GM21786 (cell line): ENCODE results near the gene MBLAC1.

ENCODE experiments used
- ATAC-seq: cut with Tn5 transposase; IDR thresholded peaks from one replicate; pipeline ENCODE4 v1.9.1; 2021; ENCODE audit not compliant: unreplicated experiment

Gene MBLAC1

GRCh38 chr7:100169147-100169850 is 42.5 kb downstream of the MBLAC1 start:
- no peak for ATAC-seq

DNA sequence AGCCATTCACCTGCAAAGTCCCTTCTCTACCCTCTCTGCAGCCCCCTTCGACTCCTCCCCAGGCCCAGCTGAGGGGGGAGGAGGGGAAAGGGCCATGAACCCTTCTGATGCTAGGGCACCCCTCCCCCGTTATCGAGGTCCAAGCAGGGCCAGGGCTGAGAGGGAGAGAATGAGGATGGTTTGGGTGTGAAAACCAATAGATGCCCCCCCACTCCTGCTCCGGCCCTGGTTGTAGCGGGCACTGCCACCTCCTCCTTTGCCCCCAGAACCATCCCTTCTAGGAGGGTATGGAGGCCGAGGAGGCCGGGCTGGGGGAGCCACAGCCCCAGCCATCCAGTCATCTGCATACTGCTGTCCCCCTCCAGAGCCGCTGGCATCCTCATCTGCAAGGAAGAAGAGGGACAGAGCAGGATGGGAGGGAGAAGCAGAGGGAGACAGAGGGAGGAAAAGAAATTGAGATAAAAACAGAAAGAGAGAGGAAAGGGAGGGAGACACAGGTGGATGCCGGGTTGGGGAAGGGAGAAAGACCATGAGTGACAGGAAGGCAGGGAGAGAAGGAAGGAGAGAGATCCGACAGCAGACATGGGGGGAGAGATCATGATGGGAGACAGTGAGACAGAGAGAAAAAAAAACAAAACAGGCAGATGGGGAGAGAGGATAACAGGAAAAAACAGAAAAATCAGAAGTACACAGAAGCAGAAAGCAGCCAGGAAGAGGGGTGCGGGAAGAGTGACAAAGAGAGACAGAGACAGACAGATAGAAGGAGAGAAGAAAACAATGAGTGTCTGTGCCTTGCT is 43.5 kb downstream of the MBLAC1 start:
- no peak for ATAC-seq

DNA sequence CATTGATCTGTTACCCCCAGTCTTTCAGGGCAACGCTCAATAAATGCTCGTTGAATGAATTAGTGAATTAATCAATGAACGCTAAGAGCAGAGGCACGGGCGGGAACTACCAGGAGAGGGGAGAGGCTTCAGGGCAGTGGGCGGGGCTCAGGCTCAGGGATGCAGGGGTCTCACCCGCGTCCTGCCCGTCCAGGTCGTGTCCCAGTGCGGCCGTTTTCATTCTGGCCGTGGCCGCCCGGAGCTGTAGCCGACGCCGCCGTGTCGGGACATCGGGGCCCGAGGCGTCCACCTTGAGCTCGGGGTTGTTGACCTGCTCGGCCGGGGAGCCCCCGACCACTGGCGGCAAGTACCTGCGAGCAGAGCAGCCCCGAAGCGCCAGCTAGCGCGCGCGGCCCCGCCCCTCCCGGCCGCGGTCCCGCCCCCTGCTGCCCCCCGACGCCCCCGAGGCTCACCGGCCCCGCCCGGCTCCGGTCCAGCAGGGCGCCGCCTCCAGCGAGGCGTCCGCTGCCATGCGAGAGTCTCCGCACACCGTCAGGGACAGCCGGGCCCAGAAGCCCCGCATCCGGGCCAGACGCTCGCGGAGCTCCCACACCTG is 44.4 kb downstream of the MBLAC1 start:
- no peak for ATAC-seq

GRCh38 chr7:100171840-100172239 is 45.1 kb downstream of the MBLAC1 start:
- no peak for ATAC-seq

- ATAC-seq, result no peak
Measured at GRCh38 chr7:100173806-100174495, 47.2 kb downstream of the MBLAC1 start.

- ATAC-seq, result no peak
Measured at GRCh38 chr7:100174582-100174981, 47.8 kb downstream of the MBLAC1 start.

DNA sequence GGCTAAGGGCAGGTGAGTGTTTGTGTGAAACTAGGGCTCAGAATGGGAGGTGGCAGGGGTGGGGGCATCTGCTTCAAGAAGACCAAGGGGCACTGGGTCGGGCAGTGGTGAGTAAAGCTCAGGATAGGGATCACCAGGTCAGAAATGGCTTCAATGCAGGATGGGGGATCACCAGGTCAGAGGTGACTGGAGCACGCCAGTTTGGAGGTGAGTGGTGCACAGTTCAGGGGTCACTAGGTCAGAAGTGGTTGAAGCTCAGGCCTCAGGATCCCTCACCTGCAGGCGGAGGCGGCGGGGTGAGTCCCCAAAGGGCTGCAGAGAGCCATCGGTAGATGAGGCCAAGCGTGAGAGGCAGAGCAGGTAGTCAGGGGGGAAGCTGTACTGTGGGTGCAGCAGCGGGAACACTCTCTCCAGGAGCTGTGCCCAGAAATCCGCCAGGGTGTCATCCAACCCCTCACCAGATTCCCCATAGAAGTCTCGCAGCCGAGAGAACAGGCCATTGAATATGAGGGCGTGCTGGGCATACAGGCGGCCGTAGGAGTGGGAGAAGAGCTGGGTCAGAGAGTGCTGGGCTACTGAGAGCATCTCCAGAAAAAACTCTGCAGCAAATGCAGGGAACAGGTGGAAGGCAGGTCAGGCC is 48.6 kb downstream of the MBLAC1 start:
- no peak for ATAC-seq

DNA sequence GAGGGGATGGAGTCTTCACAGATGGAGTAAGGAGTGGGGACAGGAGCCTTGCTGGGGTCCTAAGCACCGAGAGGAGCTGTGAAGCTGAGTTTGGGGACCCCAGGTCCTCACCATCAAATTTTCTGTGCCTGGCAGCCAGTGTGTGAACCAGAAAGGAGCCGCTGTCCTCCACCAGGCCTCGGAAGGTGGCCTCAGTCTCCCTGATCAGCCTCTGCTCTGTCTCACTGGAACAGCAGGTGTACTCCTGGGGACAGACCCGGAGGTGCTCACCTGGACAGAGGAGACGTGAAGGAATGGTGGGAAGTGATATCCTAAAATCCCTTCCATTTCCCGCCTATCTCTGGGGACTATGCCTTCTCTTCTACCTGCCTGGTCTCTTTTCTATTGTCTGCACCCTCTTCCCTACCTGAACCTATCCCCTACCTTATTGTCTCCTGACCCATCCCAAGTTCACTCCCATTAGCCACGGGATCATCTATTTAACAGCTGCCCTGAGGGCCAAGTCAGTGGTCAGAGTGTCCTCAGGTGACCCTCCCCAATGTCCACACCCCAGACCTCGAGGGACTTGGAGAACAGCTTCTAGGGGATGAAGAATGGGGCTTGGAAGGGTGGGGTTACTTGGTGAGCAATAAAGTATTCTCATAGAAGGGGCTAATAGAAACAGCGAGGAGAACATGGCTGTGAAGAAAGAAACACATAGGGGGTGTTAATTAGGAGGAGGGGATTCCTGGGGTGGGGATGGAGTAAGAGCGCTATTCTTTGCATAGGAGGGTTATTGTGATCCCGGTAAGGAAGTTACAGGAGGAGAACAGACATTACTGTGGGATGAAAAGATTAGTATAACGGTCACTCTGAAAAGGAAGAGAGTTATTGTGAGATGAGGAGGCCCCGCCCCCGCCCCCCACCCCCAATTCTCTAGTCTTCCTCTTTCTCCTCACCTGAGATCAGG is 49.6 kb downstream of the MBLAC1 start:
- no peak for ATAC-seq

DNA sequence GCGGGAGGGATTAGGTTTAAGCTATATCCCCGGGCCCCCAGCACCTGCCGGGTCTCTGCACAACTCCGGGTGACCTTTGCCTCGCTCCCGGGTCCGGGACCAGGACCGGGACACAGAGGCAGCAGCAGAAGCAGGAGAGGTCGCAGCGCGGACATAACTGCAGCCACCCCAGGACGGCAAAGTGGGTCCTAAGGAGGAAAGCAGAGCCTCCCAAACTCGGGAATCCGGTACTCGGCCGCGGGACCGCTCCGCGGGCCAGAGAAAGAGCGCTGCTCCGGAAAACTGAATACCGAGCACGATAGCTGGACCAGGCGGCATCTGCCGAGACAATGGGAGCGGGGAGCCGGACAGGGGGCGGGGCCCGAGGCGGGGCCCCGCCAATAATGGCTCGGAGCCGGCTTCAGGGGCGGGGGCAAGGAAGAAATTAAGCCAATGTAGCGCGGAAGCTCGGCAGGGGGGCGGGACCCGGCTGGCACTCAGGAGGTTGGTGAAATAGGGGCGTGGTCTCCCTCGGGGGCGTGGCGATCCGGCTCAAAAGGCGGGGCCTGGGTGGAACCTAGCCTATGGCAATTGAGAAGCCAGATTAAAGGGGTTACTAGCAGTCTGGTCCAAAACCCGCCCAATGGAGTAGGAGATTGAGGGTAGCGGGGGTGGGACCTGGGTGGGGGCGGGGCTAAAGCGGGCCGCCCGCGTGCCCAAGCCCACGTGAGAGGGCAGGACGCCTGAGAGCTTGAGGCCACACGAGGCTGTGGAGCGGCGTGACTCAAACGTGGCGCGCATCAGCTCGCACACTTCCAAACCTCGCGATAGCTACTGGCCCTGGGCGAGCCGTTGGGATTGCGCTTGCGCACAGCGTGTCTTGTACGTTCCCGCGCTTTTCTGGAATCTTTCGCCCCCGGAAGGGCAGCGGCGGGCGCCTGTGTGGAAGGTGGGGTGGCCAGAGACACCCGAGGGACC is 50.6 kb downstream of the MBLAC1 start, which contains the start of the genes GPC2 and STAG3:
TSS of gene GPC2 (minus strand) at position 337 of the 957 bp plus-strand sequence. CDS start at position 155, 182 bp downstream.
TSS of gene STAG3 (plus strand) at position 874 of the 957 bp plus-strand sequence. CDS start 2,639 bp downstream, outside the sequence.
- ATAC-seq, result peak; percentile 86
